GM19035 (cell line): Measurements from ENCODE around the gene ARHGEF6.
"Not testable (repeated sequence)": the region's sequence is repeated elsewhere in the genome, so short reads cannot be mapped to it uniquely, and the experiment has no call there.

Experiments used
- ATAC-seq: cut with Tn5 transposase; IDR thresholded peaks from one replicate; pipeline ENCODE4 v1.9.1; 2021; ENCODE audit not compliant: unreplicated experiment

Gene ARHGEF6

GRCh38 chrX:136780763-136781162 lies at the start of gene ARHGEF6:
TSS of gene ARHGEF6 (minus strand) at chrX:136780932. CDS start at chrX:136780882, 50 bp downstream.
- ATAC-seq = no peak

- ATAC-seq = no peak
Observed at GRCh38 chrX:136829413-136829812, 48.7 kb upstream of the ARHGEF6 start.

- no peak for ATAC-seq
Observed at GRCh38 chrX:136828830-136829229, 48.1 kb upstream of the ARHGEF6 start.

- ATAC-seq = no peak
Observed at GRCh38 chrX:136827026-136827425, 46.3 kb upstream of the ARHGEF6 start.

GRCh38 chrX:136825771-136826170 lies 45.0 kb upstream of the ARHGEF6 start:
- ATAC-seq = no peak

- ATAC-seq = no peak
Observed at GRCh38 chrX:136823175-136823574, 42.4 kb upstream of the ARHGEF6 start.

GRCh38 chrX:136822337-136823095 lies 41.8 kb upstream of the ARHGEF6 start:
- no peak for ATAC-seq

GRCh38 chrX:136819756-136820155 lies 39.0 kb upstream of the ARHGEF6 start:
- not testable (repeated sequence) for ATAC-seq

- no peak for ATAC-seq
Observed at GRCh38 chrX:136819031-136819703, 38.4 kb upstream of the ARHGEF6 start.

GRCh38 chrX:136816975-136817374 lies 36.2 kb upstream of the ARHGEF6 start:
- no peak for ATAC-seq

- ATAC-seq = no peak
Observed at GRCh38 chrX:136814847-136815750, 34.4 kb upstream of the ARHGEF6 start.

- no peak for ATAC-seq
Observed at GRCh38 chrX:136812286-136812685, 31.6 kb upstream of the ARHGEF6 start.

GRCh38 chrX:136810493-136810892 lies 29.8 kb upstream of the ARHGEF6 start:
- no peak for ATAC-seq

- no peak for ATAC-seq
Observed at GRCh38 chrX:136806891-136807410, 26.2 kb upstream of the ARHGEF6 start.

- ATAC-seq = no peak
Observed at GRCh38 chrX:136802515-136802914, 21.8 kb upstream of the ARHGEF6 start.

GRCh38 chrX:136797787-136798186 lies 17.1 kb upstream of the ARHGEF6 start:
- no peak for ATAC-seq

- ATAC-seq = not testable (repeated sequence)
Observed at GRCh38 chrX:136795132-136795531, 14.4 kb upstream of the ARHGEF6 start.

GRCh38 chrX:136794660-136795059 lies 13.9 kb upstream of the ARHGEF6 start:
- not testable (repeated sequence) for ATAC-seq

- ATAC-seq = no peak
Observed at GRCh38 chrX:136794080-136794479, 13.3 kb upstream of the ARHGEF6 start.

GRCh38 chrX:136789856-136790255 lies 9.1 kb upstream of the ARHGEF6 start:
- ATAC-seq = no peak

- no peak for ATAC-seq
Observed at GRCh38 chrX:136784231-136784630, 3.5 kb upstream of the ARHGEF6 start.
